ENCODE results near the gene C10orf67.
A peak's percentile ranks its signal among the peaks of the same experiment; 100 is the strongest.

C10orf67 gene

GRCh38 chr10:23195846-23196600, 148.6 kb downstream of the C10orf67 start:
- DNase-seq (ENCODE audit: low read depth), result no peak

GRCh38 chr10:23194966-23195845, 149.4 kb downstream of the C10orf67 start:
- no peak for DNase-seq (ENCODE audit: low read depth)

- DNase-seq (ENCODE audit: low read depth), result no peak
Measured at GRCh38 chr10:23194471-23194965, 150.1 kb downstream of the C10orf67 start.

- DNase-seq (ENCODE audit: low read depth), result no peak
Measured at GRCh38 chr10:23193435-23194074, 151.0 kb downstream of the C10orf67 start.

- DNase-seq (ENCODE audit: low read depth), result no peak
Measured at GRCh38 chr10:23192712-23193434, 151.7 kb downstream of the C10orf67 start.

- no peak for DNase-seq (ENCODE audit: low read depth)
Measured at GRCh38 chr10:23191764-23192711, 152.6 kb downstream of the C10orf67 start, which contains the start of gene PTF1A. Gene PTF1A, plus strand, starts transcription at chr10:23192312. Its CDS starts 219 bp downstream, at chr10:23192531.

- DNase-seq (ENCODE audit: low read depth), result no peak
Measured at GRCh38 chr10:23190872-23191763, 153.5 kb downstream of the C10orf67 start.

GRCh38 chr10:23189024-23189423, 155.6 kb downstream of the C10orf67 start:
- no peak for DNase-seq (ENCODE audit: low read depth)

GRCh38 chr10:23187155-23187554, 157.4 kb downstream of the C10orf67 start:
- no peak for DNase-seq (ENCODE audit: low read depth)

- DNase-seq (ENCODE audit: low read depth), result no peak
Measured at GRCh38 chr10:23186697-23187096, 157.9 kb downstream of the C10orf67 start.

GRCh38 chr10:23186178-23186577, 158.4 kb downstream of the C10orf67 start:
- DNase-seq (ENCODE audit: low read depth), result no peak

GRCh38 chr10:23174977-23175512, 169.6 kb downstream of the C10orf67 start:
- DNase-seq (ENCODE audit: low read depth), result no peak

GRCh38 chr10:23174074-23174976, 170.3 kb downstream of the C10orf67 start:
- no peak for DNase-seq (ENCODE audit: low read depth)

GRCh38 chr10:23173214-23174073, 171.2 kb downstream of the C10orf67 start:
- DNase-seq (ENCODE audit: low read depth), result no peak

GRCh38 chr10:23172429-23173213, 172.0 kb downstream of the C10orf67 start:
- no peak for DNase-seq (ENCODE audit: low read depth)

- DNase-seq (ENCODE audit: low read depth), result peak; percentile 44
Measured at GRCh38 chr10:23171232-23171876, 173.2 kb downstream of the C10orf67 start.

Data from EH (cell line).